ENCODE data around the gene RAD9A.

Gene RAD9A

GRCh38 chr11:67391304-67392182, at the start of gene RAD9A:
Gene RAD9A (plus strand): TSS chr11:67391986. CDS start chr11:67392045, 59 bp downstream.
- peak; percentile 29 for DNase-seq

GRCh38 chr11:67344264-67344663, 47.5 kb upstream of the RAD9A start:
- no peak for DNase-seq

- DNase-seq, result no peak
Observed at GRCh38 chr11:67345247-67345919, 46.4 kb upstream of the RAD9A start.

- no peak for DNase-seq
Observed at GRCh38 chr11:67345920-67346819, 45.6 kb upstream of the RAD9A start.

- DNase-seq, result no peak
Observed at GRCh38 chr11:67347964-67348749, 43.6 kb upstream of the RAD9A start.

- DNase-seq, result no peak
Observed at GRCh38 chr11:67349036-67349435, 42.8 kb upstream of the RAD9A start.

- no peak for DNase-seq
Observed at GRCh38 chr11:67349457-67349856, 42.3 kb upstream of the RAD9A start.

GRCh38 chr11:67349928-67350465, 41.8 kb upstream of the RAD9A start:
- no peak for DNase-seq

GRCh38 chr11:67351275-67352005, 40.3 kb upstream of the RAD9A start:
- no peak for DNase-seq

- no peak for DNase-seq
Observed at GRCh38 chr11:67352546-67353316, 39.1 kb upstream of the RAD9A start.

- DNase-seq, result peak; percentile 40
Observed at GRCh38 chr11:67353317-67354074, 38.3 kb upstream of the RAD9A start, which contains the start of gene POLD4. Gene POLD4 (minus strand): TSS chr11:67353546. CDS start chr11:67353399, 147 bp downstream.

- no peak for DNase-seq
Observed at GRCh38 chr11:67354075-67355022, 37.4 kb upstream of the RAD9A start.

- no peak for DNase-seq
Observed at GRCh38 chr11:67355023-67355793, 36.6 kb upstream of the RAD9A start.

GRCh38 chr11:67355794-67356386, 35.9 kb upstream of the RAD9A start:
- DNase-seq, result no peak

- DNase-seq, result no peak
Observed at GRCh38 chr11:67356387-67356863, 35.4 kb upstream of the RAD9A start.

- DNase-seq, result peak; percentile 37
Observed at GRCh38 chr11:67356864-67357561, 34.8 kb upstream of the RAD9A start.
